IMR-90 (cell line): ENCODE data around the gene QPRT. TPM values are rescaled to one million over a fixed set of nuclear protein-coding genes. Genes with fewer than 3 reads are reported as not detected.

Experiments used
- ATAC-seq: fragments of 200-7000 bp; cut with Tn5 transposase; 2 replicates; pipeline ENCODE4 v1.9.1; 2020; ENCODE audit warnings: low read depth, mild to moderate bottlenecking, moderate library complexity
- BruUV-seq: library from RNA; stranded (reverse); fragments of 400-500 nt; replicated peaks from 2 replicates; lab custom pipeline; 2021; lab: Mats Ljungman, UMichigan
- CTCF ChIA-PET: fragments of 300-600 bp; formaldehyde crosslinking; extraction: SDS; loops from one replicate; lab custom pipeline; 2021; ENCODE audit warnings: antibody characterized with exemption; lab: Yijun Ruan, JAX
- POLR2A ChIA-PET: fragments of 300-600 bp; sonication (Branson Sonifier 250); formaldehyde crosslinking; loops from one replicate; lab custom pipeline; 2022; ENCODE audit warnings: antibody characterized with exemption; ENCODE audit not compliant: unreplicated experiment; lab: Charles Lee
- DNase-seq: peaks from one replicate; pipeline ENCODE4 v3.0.0; 2013
- H2AFZ ChIP-seq: replicated peaks from 2 replicates; pipeline ENCODE3; 2013; ENCODE audit warnings: low read length, mild to moderate bottlenecking; ENCODE audit not compliant: poor library complexity
- H2AK5ac ChIP-seq: 2 replicates; pipeline ENCODE4 v1.6.1; 2013; ENCODE audit warnings: low read depth, low read length, inconsistent platforms
- H2AK9ac ChIP-seq: replicated peaks from 2 replicates; pipeline ENCODE3; 2013; ENCODE audit warnings: mild to moderate bottlenecking, low read depth, low read length, moderate library complexity; ENCODE audit not compliant: poor library complexity
- H2BK120ac ChIP-seq: 2 replicates; pipeline ENCODE4 v1.6.1; 2013; ENCODE audit warnings: low read depth, low read length, inconsistent platforms
- H2BK15ac ChIP-seq: 3 replicates; pipeline ENCODE4 v1.6.1; 2013; ENCODE audit warnings: low read depth, low read length, inconsistent platforms
- H2BK20ac ChIP-seq: 2 replicates; pipeline ENCODE4 v1.6.1; 2013; ENCODE audit warnings: low read depth, mild to moderate bottlenecking, inconsistent platforms, low read length, moderate library complexity
- H2BK5ac ChIP-seq: 2 replicates; pipeline ENCODE4 v1.6.1; 2013; ENCODE audit warnings: mild to moderate bottlenecking, low read depth, low read length, inconsistent platforms; ENCODE audit not compliant: poor library complexity, severe bottlenecking
- H3K14ac ChIP-seq: replicated peaks from 2 replicates; pipeline ENCODE4 v1.6.1; 2013; ENCODE audit warnings: low read depth, low read length, inconsistent platforms
- H3K18ac ChIP-seq: 2 replicates; pipeline ENCODE4 v1.6.1; 2013; ENCODE audit warnings: low read depth, low read length, control low read depth
- H3K23ac ChIP-seq: 2 replicates; pipeline ENCODE4 v1.6.1; 2013; ENCODE audit warnings: low read depth, low read length, inconsistent platforms
- H3K27ac ChIP-seq: 2 replicates; pipeline ENCODE4 v1.5.1; 2013; ENCODE audit warnings: mild to moderate bottlenecking, control low read depth, low read length; ENCODE audit not compliant: insufficient read depth
- H3K27me3 ChIP-seq: 2 replicates; pipeline ENCODE4 v1.6.1; 2013; ENCODE audit warnings: low read length; ENCODE audit not compliant: control insufficient read depth, insufficient read depth
- H3K36me3 ChIP-seq: 2 replicates; pipeline ENCODE4 v1.6.1; 2013; ENCODE audit warnings: low read length, mixed read lengths; ENCODE audit not compliant: control insufficient read depth, insufficient read depth
- H3K4ac ChIP-seq: 2 replicates; pipeline ENCODE4 v1.6.1; 2013; ENCODE audit warnings: low read depth, low read length, inconsistent platforms
- H3K4me1 ChIP-seq: 2 replicates; pipeline ENCODE4 v1.6.1; 2013; ENCODE audit warnings: low read length, mixed read lengths; ENCODE audit not compliant: control insufficient read depth, insufficient read depth
- H3K4me2 ChIP-seq: 2 replicates; pipeline ENCODE4 v1.6.1; 2013; ENCODE audit warnings: low read depth, mild to moderate bottlenecking, control low read depth, low read length, moderate library complexity
- H3K4me3 ChIP-seq: 2 replicates; pipeline ENCODE4 v1.5.1; 2013; ENCODE audit warnings: low read depth, mild to moderate bottlenecking, control low read depth, low read length, moderate library complexity; ENCODE audit not compliant: insufficient read depth
- H3K56ac ChIP-seq: 2 replicates; pipeline ENCODE4 v1.6.1; 2013; ENCODE audit warnings: low read length, inconsistent platforms; ENCODE audit not compliant: insufficient read depth; ENCODE audit errors: extremely low read depth
- H3K79me1 ChIP-seq, 2 experiments: 2 replicates each; pipeline ENCODE4 v1.6.1; 2013; ENCODE audit warnings: low read length in 2 of 2, inconsistent platforms in 1 of 2, low read depth in 1 of 2
- H3K9ac ChIP-seq: 2 replicates; pipeline ENCODE4 v1.6.1; 2013; ENCODE audit warnings: low read depth, low read length, control low read depth
- H3K9me1 ChIP-seq: 2 replicates; pipeline ENCODE4 v1.6.1; 2013; ENCODE audit warnings: low read length, inconsistent platforms; ENCODE audit not compliant: insufficient read depth
- H3K9me3 ChIP-seq: 2 replicates; pipeline ENCODE4 v1.6.1; 2013; ENCODE audit warnings: low read length; ENCODE audit not compliant: control insufficient read depth, insufficient read depth
- H4K20me1 ChIP-seq: 2 replicates; pipeline ENCODE4 v1.6.1; 2013; ENCODE audit warnings: low read length, inconsistent platforms; ENCODE audit not compliant: insufficient read depth
- H4K5ac ChIP-seq: 2 replicates; pipeline ENCODE4 v1.6.1; 2013; ENCODE audit warnings: mild to moderate bottlenecking, low read depth, low read length, control low read depth
- H4K8ac ChIP-seq, 2 experiments: 2 replicates each; pipeline ENCODE4 v1.6.1; 2013; ENCODE audit warnings: low read depth in 2 of 2, low read length in 2 of 2, control low read depth in 1 of 2, inconsistent platforms in 1 of 2
- H4K91ac ChIP-seq: 2 replicates; pipeline ENCODE4 v1.6.1; 2013; ENCODE audit warnings: low read depth, low read length, inconsistent platforms; ENCODE audit not compliant: insufficient read depth
- POLR2A ChIP-seq: IDR thresholded peaks from 2 replicates; pipeline ENCODE4 v1.6.1; 2012; ENCODE audit warnings: mild to moderate bottlenecking, low read depth, low read length
- RAD21 ChIP-seq: IDR thresholded peaks from 2 replicates; pipeline ENCODE4 v1.6.1; 2012; ENCODE audit warnings: low read length, improper control_type of control experiment
- WGBS, 2 experiments: methylation state at CpG; one replicate each; pipeline versions ENCODE4 v1.1.5 to v1.1.7; 2013; ENCODE audit warnings: missing lambda C conversion rate in 2 of 2; ENCODE audit not compliant: insufficient read length in 1 of 2; ENCODE audit errors: extremely low coverage in 2 of 2; 5-methylcytosine and 5-hydroxymethylcytosine counted together
- dilution Hi-C: fragments of 300-500 bp; cut with HindIII; formaldehyde crosslinking; loops from one replicate; pipeline ENCODE4 v1.14.3; 2018; ENCODE audit warnings: low sequenced_read_pairs; ENCODE audit not compliant: unreplicated experiment
- in situ Hi-C: fragments of 300-500 bp; cut with MboI; formaldehyde crosslinking; loops from 3 replicates; pipeline ENCODE4 v1.14.3; 2019; ENCODE audit warnings: low sequenced_read_pairs, inconsistent platforms, mixed read lengths
- intact Hi-C: fragments of 100-400 bp; cut with micrococcal nuclease; formaldehyde crosslinking; loops from 2 replicates; pipeline ENCODE4 v1.10.0; 2022
- polyA plus RNA-seq, 3 experiments: library from polyadenylated mRNA; depleted of rRNA; stranded (reverse); fragments of >200 nt; gene quantifications; 2 replicates each; pipeline ENCODE4 v1.2.3, GENCODE V29; 2012; ENCODE audit warnings: low replicate concordance in 1 of 3
- total RNA-seq: library from RNA; depleted of rRNA; stranded (reverse); fragments of >200 nt; gene quantifications from 2 replicates; pipeline ENCODE4 v1.2.3, GENCODE V29; 2012
- TF ChIP-seq, protein P1 (sequence below): conservative IDR thresholded peaks from 2 replicates; pipeline ENCODE4 v1.5.1; 2012; ENCODE audit warnings: mild to moderate bottlenecking, low read depth, low read length, improper control_type of control experiment

Gene QPRT
- total and polyA plus RNA-seq, 2 of the 4 experiments (the other 2 are of a cell fraction) = 3.4 to 6.3 TPM

DNA sequence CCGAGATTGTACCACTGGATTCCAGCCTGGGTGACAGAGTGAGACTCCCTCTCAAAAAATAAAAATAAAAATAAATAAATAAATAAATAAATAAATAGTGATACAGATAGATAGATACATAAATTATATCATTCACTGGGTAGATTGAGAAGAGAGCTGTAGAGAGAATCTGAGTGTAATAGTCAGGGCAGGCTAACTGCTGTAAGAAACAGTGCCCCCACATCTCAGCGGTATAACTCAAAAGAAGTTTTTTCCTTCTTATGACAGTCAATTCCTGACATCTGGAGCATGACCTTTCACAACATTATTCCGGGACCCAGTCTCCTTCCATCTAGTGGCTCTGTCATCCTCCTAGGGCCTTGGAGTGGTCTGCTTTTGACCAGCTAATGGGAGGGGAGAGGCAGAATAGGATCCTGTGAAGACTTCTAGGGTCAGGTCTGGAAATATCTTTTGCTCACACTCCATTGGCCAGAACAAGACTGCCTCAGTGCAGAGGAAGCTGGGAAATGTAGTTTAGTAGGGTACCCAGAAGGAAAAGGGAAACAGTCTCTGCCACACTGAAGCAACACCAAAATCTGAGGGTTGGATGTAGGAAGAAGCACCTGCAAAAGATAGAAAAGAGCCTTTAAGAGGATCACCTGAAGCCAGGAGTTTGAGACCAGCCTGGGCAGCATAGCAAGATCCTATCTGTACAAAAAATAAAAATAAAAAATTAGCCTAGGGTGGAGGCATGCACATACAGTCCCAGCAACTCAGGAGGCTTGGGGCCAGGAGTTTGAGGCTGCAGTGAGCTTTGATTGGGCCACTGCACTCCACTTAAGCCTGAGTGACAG is 3.0 kb upstream of the QPRT start:
- ATAC-seq = peak; percentile 71
- H2AFZ ChIP-seq = peak overlapping the region; percentile 86
- dilution Hi-C loops = no loop called here

More for the DNA sequence above, 3.0 kb upstream of the QPRT start:
- DNase-seq = peak; percentile 18
- TF ChIP-seq RAD21 (no peak), POLR2A (no peak)
- TF ChIP-seq, protein P1, sequence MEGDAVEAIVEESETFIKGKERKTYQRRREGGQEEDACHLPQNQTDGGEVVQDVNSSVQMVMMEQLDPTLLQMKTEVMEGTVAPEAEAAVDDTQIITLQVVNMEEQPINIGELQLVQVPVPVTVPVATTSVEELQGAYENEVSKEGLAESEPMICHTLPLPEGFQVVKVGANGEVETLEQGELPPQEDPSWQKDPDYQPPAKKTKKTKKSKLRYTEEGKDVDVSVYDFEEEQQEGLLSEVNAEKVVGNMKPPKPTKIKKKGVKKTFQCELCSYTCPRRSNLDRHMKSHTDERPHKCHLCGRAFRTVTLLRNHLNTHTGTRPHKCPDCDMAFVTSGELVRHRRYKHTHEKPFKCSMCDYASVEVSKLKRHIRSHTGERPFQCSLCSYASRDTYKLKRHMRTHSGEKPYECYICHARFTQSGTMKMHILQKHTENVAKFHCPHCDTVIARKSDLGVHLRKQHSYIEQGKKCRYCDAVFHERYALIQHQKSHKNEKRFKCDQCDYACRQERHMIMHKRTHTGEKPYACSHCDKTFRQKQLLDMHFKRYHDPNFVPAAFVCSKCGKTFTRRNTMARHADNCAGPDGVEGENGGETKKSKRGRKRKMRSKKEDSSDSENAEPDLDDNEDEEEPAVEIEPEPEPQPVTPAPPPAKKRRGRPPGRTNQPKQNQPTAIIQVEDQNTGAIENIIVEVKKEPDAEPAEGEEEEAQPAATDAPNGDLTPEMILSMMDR = no peak
- Histone ChIP-seq H2BK5ac (no peak overlapping the region), H3K4me1 (peaks cover 10% of the 10 kb centered on the region; the same call in 1 of the 2 replicates), H3K9me1 (peaks cover 2% of the 10 kb centered on the region; the same call in 1 of the 2 replicates), H3K4me2 (no peak overlapping the region), H3K4ac (no peak overlapping the region), H3K18ac (no peak overlapping the region), H4K5ac (no peak overlapping the region), H2AK9ac (peak overlapping the region; percentile 65), H3K14ac (no peak overlapping the region), H4K20me1 (no peaks in the 10 kb centered on the region), H2BK15ac (no peak overlapping the region), H3K23ac (no peak overlapping the region), H3K4me3 (no peak overlapping the region), H3K9ac (no peak overlapping the region), H3K79me1 (no peaks in the 10 kb centered on the region), H3K27me3 (no peaks in the 10 kb centered on the region; the same call in 1 of the 2 replicates), H3K56ac (no peak overlapping the region), H4K8ac (peak overlapping the region in 1 of 2 experiments; percentile 63; a peak in 1 of 4 replicates), H2BK20ac (no peak overlapping the region), H3K27ac (no peak overlapping the region), H2AK5ac (no peak overlapping the region), H3K9me3 (no peaks in the 10 kb centered on the region), H3K36me3 (no peaks in the 10 kb centered on the region), H2BK120ac (no peak overlapping the region), H4K91ac (no peak overlapping the region; the same call in 1 of the 2 replicates)
- no CpG with 5 or more reads among the region's 3 CpGs for WGBS, 2 experiments
- POLR2A ChIA-PET = no interaction called here
- CTCF ChIA-PET = no interaction called here
- no TSS peak for BruUV-seq
- in situ Hi-C loops = no loop called here
- intact Hi-C loops = no loop called here
